NCI-H2081 (cell line): ENCODE results near the gene INHBE.
"Not testable (repeated sequence)": the region's sequence is repeated elsewhere in the genome, so short reads cannot be mapped to it uniquely, and the experiment has no call there.

ENCODE experiments used
- DNase-seq, 2 experiments: peaks; one replicate each; lab custom pipeline; 2025; lab: John Stamatoyannopoulos, UW

Gene INHBE

DNA sequence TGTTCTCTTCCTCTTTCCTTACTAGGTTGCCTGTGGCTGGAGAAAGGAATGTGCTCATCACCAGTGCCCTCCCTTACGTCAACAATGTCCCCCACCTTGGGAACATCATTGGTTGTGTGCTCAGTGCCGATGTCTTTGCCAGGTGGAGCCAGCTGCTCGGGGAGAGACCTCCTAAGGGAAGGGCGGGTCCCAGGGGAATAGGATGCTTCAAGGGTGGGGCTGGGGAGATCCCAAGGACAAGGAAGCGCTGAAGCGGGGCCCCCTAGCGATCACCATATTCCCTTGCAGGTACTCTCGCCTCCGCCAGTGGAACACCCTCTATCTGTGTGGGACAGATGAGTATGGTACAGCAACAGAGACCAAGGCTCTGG is 43.0 kb downstream of the INHBE start:
- DNase-seq, result no peak

- no peak for DNase-seq
These were observed 43.5 kb downstream of the INHBE start for GRCh38 chr12:57498571-57498970.

DNA sequence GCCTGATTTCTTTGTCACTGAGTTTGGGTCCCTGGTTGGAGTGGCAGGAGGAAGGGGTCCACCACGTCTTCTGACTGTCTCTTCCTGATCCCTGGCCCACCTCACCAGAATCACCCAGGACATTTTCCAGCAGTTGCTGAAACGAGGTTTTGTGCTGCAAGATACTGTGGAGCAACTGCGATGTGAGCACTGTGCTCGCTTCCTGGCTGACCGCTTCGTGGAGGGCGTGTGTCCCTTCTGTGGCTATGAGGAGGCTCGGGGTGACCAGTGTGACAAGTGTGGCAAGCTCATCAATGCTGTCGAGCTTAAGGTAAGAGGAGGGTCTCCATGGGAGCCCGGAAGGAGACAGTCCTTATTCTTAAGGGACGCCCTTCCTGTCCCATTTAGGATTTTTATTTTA is 45.1 kb downstream of the INHBE start:
- DNase-seq, result no peak

- DNase-seq, result not testable (repeated sequence)
These were observed 47.3 kb downstream of the INHBE start for GRCh38 chr12:57502311-57502969.

GRCh38 chr12:57506541-57506940 is 51.4 kb downstream of the INHBE start:
- not testable (repeated sequence) for DNase-seq
